ENCODE results near the gene ADTRP.

ADTRP gene

GRCh38 chr6:11778648-11779328 lies at the start of gene ADTRP:
ADTRP (minus strand) TSS chr6:11778803; CDS start chr6:11778759, 44 bp downstream.
- DNase-seq (ENCODE audit: low spot score) = no peak

- DNase-seq (ENCODE audit: low spot score) = no peak
These were observed 48.2 kb upstream of the ADTRP start for GRCh38 chr6:11826779-11827178.

GRCh38 chr6:11824986-11825385 lies 46.4 kb upstream of the ADTRP start:
- DNase-seq (ENCODE audit: low spot score) = no peak

- no peak for DNase-seq (ENCODE audit: low spot score)
These were observed 43.7 kb upstream of the ADTRP start for GRCh38 chr6:11822346-11822745.

- DNase-seq (ENCODE audit: low spot score) = no peak
These were observed 43.2 kb upstream of the ADTRP start for GRCh38 chr6:11821781-11822180.

GRCh38 chr6:11820821-11821220 lies 42.2 kb upstream of the ADTRP start:
- no peak for DNase-seq (ENCODE audit: low spot score)

- no peak for DNase-seq (ENCODE audit: low spot score)
These were observed 40.9 kb upstream of the ADTRP start for GRCh38 chr6:11819486-11819885.

- no peak for DNase-seq (ENCODE audit: low spot score)
These were observed 36.6 kb upstream of the ADTRP start for GRCh38 chr6:11815231-11815630.

- no peak for DNase-seq (ENCODE audit: low spot score)
These were observed 36.2 kb upstream of the ADTRP start for GRCh38 chr6:11814819-11815218.

GRCh38 chr6:11814106-11814505 lies 35.5 kb upstream of the ADTRP start:
- no peak for DNase-seq (ENCODE audit: low spot score)

GRCh38 chr6:11813606-11814005 lies 35.0 kb upstream of the ADTRP start:
- DNase-seq (ENCODE audit: low spot score) = no peak

- no peak for DNase-seq (ENCODE audit: low spot score)
These were observed 34.3 kb upstream of the ADTRP start for GRCh38 chr6:11812951-11813350.

GRCh38 chr6:11812439-11812838 lies 33.8 kb upstream of the ADTRP start:
- no peak for DNase-seq (ENCODE audit: low spot score)

GRCh38 chr6:11811644-11812264 lies 33.2 kb upstream of the ADTRP start:
- no peak for DNase-seq (ENCODE audit: low spot score)

- no peak for DNase-seq (ENCODE audit: low spot score)
These were observed 32.4 kb upstream of the ADTRP start for GRCh38 chr6:11810854-11811643.

- DNase-seq (ENCODE audit: low spot score) = no peak
These were observed 31.5 kb upstream of the ADTRP start for GRCh38 chr6:11810039-11810541.

- no peak for DNase-seq (ENCODE audit: low spot score)
These were observed 29.5 kb upstream of the ADTRP start for GRCh38 chr6:11808054-11808453.

- DNase-seq (ENCODE audit: low spot score) = no peak
These were observed 28.1 kb upstream of the ADTRP start for GRCh38 chr6:11806561-11807317.

GRCh38 chr6:11805259-11806053 lies 26.9 kb upstream of the ADTRP start:
- DNase-seq (ENCODE audit: low spot score) = peak; percentile 10

- DNase-seq (ENCODE audit: low spot score) = no peak
These were observed 26.1 kb upstream of the ADTRP start for GRCh38 chr6:11804701-11805100.

- no peak for DNase-seq (ENCODE audit: low spot score)
These were observed 25.5 kb upstream of the ADTRP start for GRCh38 chr6:11804135-11804534.

All from SW480 (cell line).